B cell (primary cell): Measurements from ENCODE around the gene CRYBG2. TPM values are rescaled to one million over a fixed set of nuclear protein-coding genes. Genes with fewer than 3 reads are reported as not detected.

Experiments used
- ATAC-seq: fragments of 200-7000 bp; cut with Tn5 transposase; one replicate; pipeline ENCODE4 v1.10.0; 2021; ENCODE audit warnings: low read depth, mild to moderate bottlenecking, moderate number of reproducible peaks, moderate library complexity
- CTCF ChIA-PET: fragments of 350-600 bp; sonication (Branson Sonifier 250); formaldehyde crosslinking; loops from one replicate; lab custom pipeline; 2021; ENCODE audit warnings: antibody characterized with exemption, inconsistent platforms; lab: Charles Lee
- POLR2A ChIA-PET: fragments of 350-600 bp; sonication (Branson Sonifier 250); formaldehyde crosslinking; loops from one replicate; lab custom pipeline; 2021; ENCODE audit warnings: antibody characterized with exemption; lab: Charles Lee
- DNase-seq: peaks from one replicate; pipeline ENCODE4 v3.0.0; 2013
- H2AFZ ChIP-seq: 2 replicates; pipeline ENCODE4 v1.6.1; 2012; ENCODE audit warnings: mild to moderate bottlenecking, low read depth, low read length; ENCODE audit not compliant: insufficient read depth, poor library complexity, severe bottlenecking
- H3K27ac ChIP-seq, 2 donors: 1 replicate in 1 of 2; 2 replicates in 1 of 2; pipeline ENCODE4 v1.5.1; 2012 to 2013; ENCODE audit warnings: low read length in 2 of 2, mild to moderate bottlenecking in 2 of 2, moderate library complexity in 1 of 2
- H3K27me3 ChIP-seq, 4 experiments: fragments of 200-600 bp in 1 of 4; sonication (generic) in 1 of 4; replicated peaks in 1 of 4; 1 replicate in 2 of 4; 2 replicates in 2 of 4; pipeline versions ENCODE4 v1.6.1 to v1.7.0; 2013 to 2016; ENCODE audit warnings: low read length in 3 of 4, mild to moderate bottlenecking in 2 of 4, mixed read lengths in 1 of 4, moderate library complexity in 1 of 4; ENCODE audit not compliant: insufficient read depth in 4 of 4, control insufficient read depth in 3 of 4; ENCODE audit errors: control extremely low read depth in 1 of 4
- H3K36me3 ChIP-seq, 2 experiments: replicated peaks in 1 of 2; 1 replicate in 1 of 2; 2 replicates in 1 of 2; pipeline versions ENCODE4 v1.6.1 to v1.7.1; 2013; ENCODE audit warnings: low read length in 1 of 2; ENCODE audit not compliant: insufficient read depth in 2 of 2, control insufficient read depth in 1 of 2; ENCODE audit errors: control extremely low read depth in 1 of 2, extremely low read depth in 1 of 2
- H3K4me1 ChIP-seq, 2 donors: fragments of 200-600 bp in 1 of 2; sonication (generic) in 1 of 2; 1 replicate in 1 of 2; 2 replicates in 1 of 2; pipeline versions ENCODE4 v1.5.1 to v1.6.1; 2013 to 2017; ENCODE audit warnings: low read length in 2 of 2; ENCODE audit not compliant: control insufficient read depth in 2 of 2, insufficient read depth in 2 of 2
- H3K4me2 ChIP-seq: replicated peaks from 2 replicates; pipeline ENCODE3; 2012; ENCODE audit warnings: mild to moderate bottlenecking, low read depth, low read length; ENCODE audit not compliant: poor library complexity, severe bottlenecking
- H3K4me3 ChIP-seq, 5 experiments: fragments of 200-600 bp in 1 of 5; sonication (generic) in 1 of 5; 1 replicate in 3 of 5; 2 replicates in 2 of 5; pipeline versions ENCODE4 v1.5.1 to v1.7.0; 2011 to 2016; ENCODE audit warnings: low read length in 4 of 5, mild to moderate bottlenecking in 4 of 5, low read depth in 2 of 5, control low read depth in 1 of 5, moderate library complexity in 1 of 5; ENCODE audit not compliant: insufficient read depth in 1 of 5; ENCODE audit errors: control extremely low read depth in 1 of 5, extremely low read depth in 1 of 5
- H3K79me2 ChIP-seq: fragments of 200-600 bp; sonication (generic); one replicate; pipeline ENCODE4 v1.6.0; 2016; ENCODE audit warnings: low read length; ENCODE audit not compliant: control insufficient read depth, insufficient read depth
- H3K9ac ChIP-seq: fragments of 200-600 bp; sonication (generic); 2 replicates; pipeline ENCODE4 v1.6.1; 2017; ENCODE audit warnings: mild to moderate bottlenecking, low read length, moderate library complexity
- H3K9me3 ChIP-seq, 3 donors: one replicate each; pipeline versions ENCODE4 v1.6.1 to v1.7.1; 2013; ENCODE audit warnings: low read length in 2 of 3; ENCODE audit not compliant: control insufficient read depth in 2 of 3, insufficient read depth in 1 of 3; ENCODE audit errors: control extremely low read depth in 1 of 3
- H4K20me1 ChIP-seq: 2 replicates; pipeline ENCODE4 v1.6.0; 2012; ENCODE audit warnings: mild to moderate bottlenecking, low read length; ENCODE audit not compliant: insufficient read depth, control insufficient read depth, poor library complexity, severe bottlenecking
- H3K27ac Mint-ChIP-seq: one replicate; pipeline ENCODE4 v1.8.0; 2021; ENCODE audit warnings: mixed read lengths
- H3K27me3 Mint-ChIP-seq: one replicate; pipeline ENCODE4 v1.8.0; 2021; ENCODE audit warnings: mixed read lengths
- H3K4me1 Mint-ChIP-seq: one replicate; pipeline ENCODE4 v1.8.0; 2021; ENCODE audit warnings: mixed read lengths
- H3K4me3 Mint-ChIP-seq: one replicate; pipeline ENCODE4 v1.8.0; 2021; ENCODE audit warnings: mixed read lengths
- H3K9me3 Mint-ChIP-seq: one replicate; pipeline ENCODE4 v1.8.0; 2022; ENCODE audit warnings: mixed read lengths; ENCODE audit not compliant: insufficient read depth
- CTCF ChIP-seq: fragments of 200-600 bp; IDR thresholded peaks from one replicate; pipeline ENCODE4 v1.8.0; 2022; ENCODE audit warnings: antibody characterized with exemption, mild to moderate bottlenecking
- EZH2 ChIP-seq: IDR thresholded peaks from 2 replicates; pipeline ENCODE4 v1.6.1; 2012; ENCODE audit warnings: borderline replicate concordance, low read depth, mild to moderate bottlenecking, moderate library complexity, low read length; ENCODE audit not compliant: insufficient read depth, poor library complexity, severe bottlenecking
- WGBS: methylation state at CpG from one replicate; pipeline ENCODE4 v1.1.5; 2013; ENCODE audit warnings: missing lambda C conversion rate; ENCODE audit not compliant: insufficient coverage; 5-methylcytosine and 5-hydroxymethylcytosine counted together
- intact Hi-C: fragments of 100-400 bp; cut with micrococcal nuclease; formaldehyde crosslinking; loops from one replicate; pipeline ENCODE4 v1.10.0; 2022
- polyA plus RNA-seq: library from polyadenylated mRNA; depleted of rRNA; stranded (reverse); fragments of >200 nt; gene quantifications from 2 replicates; pipeline ENCODE4 v1.2.3, GENCODE V29; 2012
- total RNA-seq, 2 donors: library from RNA; stranded (reverse); fragments of 120-200 nt in 1 of 2; gene quantifications; 1 replicate in 1 of 2; 2 replicates in 1 of 2; pipeline versions ENCODE4 v1.2.3 to v1.2.4, GENCODE V29; 2013 to 2022

Gene CRYBG2
- total and polyA plus RNA-seq, 2 donors (not counting 1 experiment from before 2014, with no cell fraction given) = 3.3 to 5.3 TPM

- Mint-ChIP-seq H3K4me3 (peak overlapping the region; percentile 92), H3K4me1 (peaks cover 71% of the 10 kb centered on the region), H3K27me3 (no peaks in the 10 kb centered on the region), H3K9me3 (no peaks in the 10 kb centered on the region), H3K27ac (peak overlapping the region; percentile 90)
- Histone ChIP-seq H3K4me2 (peak overlapping the region; percentile 95), H2AFZ (peak overlapping the region; percentile 76), H3K27ac (peak overlapping the region; percentile 73 to 81), H3K27me3 (no peaks in the 10 kb centered on the region), H3K9ac (peak overlapping the region; percentile 80), H4K20me1 (peaks cover 22% of the 10 kb centered on the region), H3K4me1 (peaks cover 47 to 77% of the 10 kb centered on the region in 2 donors), H3K79me2 (peaks cover 31% of the 10 kb centered on the region), H3K36me3 (peaks cover 2 to 29% of the 10 kb centered on the region in 2 experiments), H3K9me3 (no peaks in the 10 kb centered on the region), H3K4me3 (peak overlapping the region; percentile 75 to 93 (median 90))
- 44% methylated on average over 5 of the region's 9 CpGs for WGBS
- ChIA-PET CTCF (interaction anchor here (1.1 to 26.4 kb wide), 11 partner anchors 8 to 136 kb away, joined by 3 to 1400 read pairs (median 4); partner anchors contain the start of genes CD52, CEP85, UBXN11 and ZNF593), POLR2A (interaction anchor here (0.5 to 21.9 kb wide), 7 partner anchors 10 to 876 kb away, joined by 3 to 1239 read pairs (median 5); partner anchors contain the start of genes CD52 and SLC9A1)
- intact Hi-C loops = loop anchor here (1.0 kb wide), 1 partner anchor 84 kb away; no protein-coding TSS in a partner anchor
- ATAC-seq (no peak), DNase-seq (peak; percentile 37)
- no peak for TF ChIP-seq CTCF
- no peak for TF ChIP-seq EZH2
Measured at GRCh38 chr1:26278724-26279455, 75.0 kb downstream of the CRYBG2 start.

GRCh38 chr1:26278303-26278702 is 75.6 kb downstream of the CRYBG2 start:
- Histone ChIP-seq H3K4me2 (no peak overlapping the region), H3K4me3 (no peak overlapping the region), H3K9ac (no peak overlapping the region), H4K20me1 (peaks cover 22% of the 10 kb centered on the region), H3K27me3 (no peaks in the 10 kb centered on the region), H3K79me2 (peaks cover 31% of the 10 kb centered on the region), H3K27ac (peak overlapping the region in 1 of 2 donors; percentile 35), H3K9me3 (no peaks in the 10 kb centered on the region), H2AFZ (no peak overlapping the region), H3K4me1 (peaks cover 42 to 72% of the 10 kb centered on the region in 2 donors), H3K36me3 (peaks cover 2 to 29% of the 10 kb centered on the region in 2 experiments)
- H3K27ac Mint-ChIP-seq = peak overlapping the region; percentile 89
- intact Hi-C loops = no loop called here
- no peak for TF ChIP-seq CTCF
- TF ChIP-seq EZH2 = no peak
- ATAC-seq (no peak), DNase-seq (no peak)
- ChIA-PET CTCF (interaction anchor here (4.8 to 26.4 kb wide), 4 partner anchors 9 to 139 kb away, joined by 35 to 1400 read pairs (median 131); partner anchors contain the start of genes CD52 and UBXN11), POLR2A (interaction anchor here (1.3 to 21.9 kb wide), 2 partner anchors 11 to 39 kb away, joined by 4 to 1239 read pairs; partner anchors contain the start of gene CD52)
- H3K4me1 Mint-ChIP-seq = peaks cover 65% of the 10 kb centered on the region
- no peaks in the 10 kb centered on the region for H3K9me3 Mint-ChIP-seq
- no peaks in the 10 kb centered on the region for H3K27me3 Mint-ChIP-seq
- 78% methylated on average over 2 of the region's 4 CpGs for WGBS
- H3K4me3 Mint-ChIP-seq = peak overlapping the region; percentile 61
